HepG2 (cell line): ENCODE data around the gene TCF12. TPM values are rescaled to one million over a fixed set of nuclear protein-coding genes. Genes with fewer than 3 reads are reported as not detected.

Experiments used
- ATAC-seq: fragments of 200-7000 bp; cut with Tn5 transposase; 3 replicates; pipeline ENCODE4 v1.9.1; 2020; ENCODE audit warnings: mild to moderate bottlenecking, moderate library complexity
- BruUV-seq: library from RNA; stranded (reverse); fragments of 400-500 nt; replicated peaks from 2 replicates; lab custom pipeline; 2021; lab: Mats Ljungman, UMichigan
- CTCF ChIA-PET: fragments of 300-600 bp; formaldehyde crosslinking; extraction: SDS; loops from one replicate; lab custom pipeline; 2021; ENCODE audit warnings: low total read pairs, inconsistent platforms, low intra/inter-chr PET ratio; lab: Yijun Ruan, JAX
- POLR2A ChIA-PET: fragments of 350-600 bp; sonication (Branson Sonifier 250); formaldehyde crosslinking; loops from one replicate; lab custom pipeline; 2020; ENCODE audit warnings: antibody characterized with exemption, inconsistent platforms; lab: Yijun Ruan, JAX
- DNase-seq: peaks from one replicate; pipeline ENCODE4 v3.0.0-alpha.2; 2015; ENCODE audit warnings: low spot score
- FAIRE-seq: peaks from 3 replicates; lab custom pipeline; 2011; peaks lifted over from hg19 to GRCh38; lab: Jason Lieb, UNC
- H2AFZ ChIP-seq: one replicate; pipeline ENCODE4 v1.6.1; 2011; ENCODE audit warnings: low read length, inconsistent platforms
- H3K27ac ChIP-seq: fragments of 300-600 bp; 3 replicates; pipeline ENCODE4 v1.8.0; 2011; ENCODE audit warnings: mixed run types, mild to moderate bottlenecking, mixed read lengths, low read length, inconsistent platforms; ENCODE audit not compliant: insufficient read depth; ENCODE audit errors: extremely low read length
- H3K27me3 ChIP-seq, 2 experiments: fragments of 200-600 bp in 1 of 2; 2 replicates in 1 of 2; 3 replicates in 1 of 2; pipeline versions ENCODE4 v1.6.0 to v1.8.0; 2011; ENCODE audit warnings: low read length in 2 of 2, mild to moderate bottlenecking in 2 of 2, moderate library complexity in 2 of 2, inconsistent platforms in 1 of 2; ENCODE audit not compliant: insufficient read depth in 2 of 2, control insufficient read depth in 1 of 2
- H3K36me3 ChIP-seq, 2 experiments: fragments of 200-600 bp in 1 of 2; replicated peaks in 1 of 2; 2 replicates in 1 of 2; 3 replicates in 1 of 2; pipeline versions ENCODE4 v1.5.1 to v1.8.0; 2011; ENCODE audit warnings: low read length in 2 of 2, inconsistent platforms in 1 of 2; ENCODE audit not compliant: insufficient read depth in 2 of 2, control insufficient read depth in 1 of 2
- H3K4me1 ChIP-seq: 2 replicates; pipeline ENCODE4 v1.5.1; 2012; ENCODE audit warnings: low read length, inconsistent platforms; ENCODE audit not compliant: insufficient read depth
- H3K4me2 ChIP-seq: 2 replicates; pipeline ENCODE4 v1.6.0; 2011; ENCODE audit warnings: low read depth, low read length, inconsistent platforms
- H3K4me3 ChIP-seq, 3 experiments: fragments of 200-600 bp in 1 of 3; sonication (generic), shearing (Covaris generic) in 1 of 3; replicated peaks in 1 of 3; 2 replicates each; pipeline ENCODE4 v1.5.1; 2011 to 2016; ENCODE audit warnings: low read length in 3 of 3, inconsistent platforms in 2 of 3, low read depth in 2 of 3, mild to moderate bottlenecking in 2 of 3, control low read depth in 1 of 3, mixed read lengths in 1 of 3; ENCODE audit not compliant: insufficient read depth in 1 of 3
- H3K79me2 ChIP-seq: one replicate; pipeline ENCODE4 v1.6.1; 2011; ENCODE audit warnings: low read length, inconsistent platforms; ENCODE audit not compliant: insufficient read depth
- H3K9ac ChIP-seq: 2 replicates; pipeline ENCODE4 v1.6.0; 2011; ENCODE audit warnings: mild to moderate bottlenecking, low read depth, low read length, inconsistent platforms; ENCODE audit not compliant: insufficient read depth
- H3K9me3 ChIP-seq: 2 replicates; pipeline ENCODE4 v1.5.1; 2012; ENCODE audit warnings: mild to moderate bottlenecking, low read length
- H4K20me1 ChIP-seq: 2 replicates; pipeline ENCODE4 v1.6.0; 2011; ENCODE audit warnings: inconsistent platforms, mild to moderate bottlenecking, low read length, moderate library complexity; ENCODE audit not compliant: insufficient read depth
- KLF9 ChIP-seq: IDR thresholded peaks from 2 replicates; pipeline ENCODE4 v1.6.1; 2016; ENCODE audit warnings: low read depth
- MAFK ChIP-seq, 2 experiments: IDR thresholded peaks in 1 of 2; conservative IDR thresholded peaks in 1 of 2; 2 replicates each; pipeline ENCODE4 v1.6.1; 2011; ENCODE audit warnings: improper control_type of control experiment in 2 of 2, low read length in 2 of 2
- RARA ChIP-seq: IDR thresholded peaks from 2 replicates; pipeline ENCODE4 v1.6.1; 2016; ENCODE audit warnings: missing genetic modification reagents, missing compliant biosample characterization
- TARDBP ChIP-seq: sonication (generic); formaldehyde crosslinking; IDR thresholded peaks from 2 replicates; pipeline ENCODE4 v1.8.0; 2022; ENCODE audit warnings: mild to moderate bottlenecking, missing genetic modification reagents
- TOE1 ChIP-seq: sonication (generic); formaldehyde crosslinking; IDR thresholded peaks from 2 replicates; pipeline ENCODE4 v1.4.0; 2020; ENCODE audit warnings: mild to moderate bottlenecking, missing genetic modification reagents
- ZSCAN31 ChIP-seq: sonication (generic); formaldehyde crosslinking; IDR thresholded peaks from 2 replicates; pipeline ENCODE4 v1.5.0; 2020; ENCODE audit warnings: low read depth, mild to moderate bottlenecking, missing genetic modification reagents
- WGBS: methylation state at CpG from one replicate; pipeline ENCODE4 v1.1.6; 2017; ENCODE audit warnings: low lambda C conversion rate; 5-methylcytosine and 5-hydroxymethylcytosine counted together
- in situ Hi-C: cut with HindIII; loops from 2 replicates; pipeline ENCODE4 v1.10.0; 2017; ENCODE audit warnings: low pct_unique_long_range_greater_than_20kb; ENCODE audit not compliant: extremely low pct_ligation_motif_present
- intact Hi-C: fragments of 100-400 bp; cut with micrococcal nuclease; formaldehyde crosslinking; loops from one replicate; pipeline ENCODE4 v1.10.0; 2022; ENCODE audit not compliant: unreplicated experiment
- polyA plus RNA-seq, 8 experiments: library from polyadenylated mRNA; depleted of rRNA in 3 of 8; stranded (reverse) in 7 of 8; unstranded in 1 of 8; fragments of >200 nt; fragmentation: Illumina TruSeq in 4 of 8; extraction: Trizol in 4 of 8; gene quantifications; 2 replicates each; pipeline versions ENCODE4 v1.2.1 to v1.2.3, GENCODE V29; 2011 to 2016; ENCODE audit warnings: low read depth in 4 of 8, missing spikeins in 1 of 8, mixed read lengths in 1 of 8; ENCODE audit not compliant: insufficient read depth in 1 of 8
- total RNA-seq, 5 experiments: library from RNA; depleted of rRNA; stranded (reverse); fragments of >200 nt; fragmentation: Illumina TruSeq; extraction: Trizol; gene quantifications; 2 replicates each; pipeline ENCODE4 v1.2.3, GENCODE V29; 2016; ENCODE audit warnings: low read depth in 1 of 5
- TF ChIP-seq, protein P1 (sequence below): sonication (generic); formaldehyde crosslinking; IDR thresholded peaks from 2 replicates; pipeline ENCODE4 v1.8.0; 2022; ENCODE audit warnings: low read depth, missing genetic modification reagents

The TCF12 gene
- total and polyA plus RNA-seq, 2 of the 13 experiments (the other 11 are each of a cell fraction or from before 2014, with no cell fraction given): 48.6 to 51.1 TPM

DNA sequence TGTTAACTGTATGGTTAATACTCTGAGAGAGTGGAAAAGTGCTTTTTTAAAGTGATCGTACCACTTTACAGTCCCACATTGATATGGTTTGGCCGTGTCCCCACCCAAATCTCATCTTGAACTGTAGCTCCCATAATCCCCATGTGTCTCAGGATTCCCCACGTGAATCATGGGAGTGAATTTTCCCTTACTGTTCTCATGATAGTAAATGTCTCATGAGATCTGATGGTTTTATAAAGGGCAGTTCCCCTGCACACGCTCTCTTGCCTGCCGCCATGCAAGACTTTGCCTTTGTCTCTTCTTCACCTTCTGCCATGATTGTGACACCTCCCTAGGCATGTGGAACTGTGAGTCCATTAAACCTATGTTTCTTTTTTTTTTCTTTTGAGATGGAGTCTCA, 109.2 kb downstream of the TCF12 start (continued):
- TF ChIP-seq, protein P1, sequence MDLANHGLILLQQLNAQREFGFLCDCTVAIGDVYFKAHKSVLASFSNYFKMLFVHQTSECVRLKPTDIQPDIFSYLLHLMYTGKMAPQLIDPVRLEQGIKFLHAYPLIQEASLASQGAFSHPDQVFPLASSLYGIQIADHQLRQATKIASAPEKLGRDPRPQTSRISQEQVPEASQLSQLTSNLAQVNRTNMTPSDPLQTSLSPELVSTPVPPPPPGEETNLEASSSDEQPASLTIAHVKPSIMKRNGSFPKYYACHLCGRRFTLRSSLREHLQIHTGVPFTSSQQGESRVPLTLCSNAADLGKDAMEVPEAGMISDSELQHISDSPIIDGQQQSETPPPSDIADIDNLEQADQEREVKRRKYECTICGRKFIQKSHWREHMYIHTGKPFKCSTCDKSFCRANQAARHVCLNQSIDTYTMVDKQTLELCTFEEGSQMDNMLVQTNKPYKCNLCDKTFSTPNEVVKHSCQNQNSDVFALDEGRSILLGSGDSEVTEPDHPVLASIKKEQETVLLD (CRISPR knock-in tag): no peak

DNA sequence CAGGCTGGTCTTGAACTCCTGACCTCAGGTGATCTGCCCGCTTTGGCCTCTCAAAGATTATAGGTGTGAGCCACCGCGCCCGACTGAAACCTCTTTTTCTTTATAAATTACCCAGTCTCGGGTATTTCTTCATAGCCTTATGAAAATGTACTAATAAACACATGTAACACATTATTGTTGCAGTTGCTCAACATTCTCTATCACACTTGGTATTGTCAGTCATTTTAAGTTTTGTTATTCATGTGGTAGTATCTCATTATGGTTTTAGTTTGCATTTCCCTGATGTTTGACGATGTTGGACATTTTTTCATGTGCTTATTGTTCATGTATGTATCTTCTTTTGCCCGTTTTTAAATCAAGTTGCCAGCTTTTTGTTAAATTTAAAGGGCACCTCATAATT, 109.7 kb downstream of the TCF12 start:
- BruUV-seq: no TSS peak
- Histone ChIP-seq H3K27ac (no peak overlapping the region), H3K9ac (no peak overlapping the region), H4K20me1 (peaks cover 5% of the 10 kb centered on the region), H3K4me1 (peaks cover 29% of the 10 kb centered on the region), H3K9me3 (no peaks in the 10 kb centered on the region), H3K4me2 (no peak overlapping the region), H3K36me3 (no peaks in the 10 kb centered on the region), H2AFZ (no peak overlapping the region), H3K4me3 (no peak overlapping the region), H3K79me2 (peaks cover 66% of the 10 kb centered on the region), H3K27me3 (no peaks in the 10 kb centered on the region)
- intact Hi-C loops (no loop called here), in situ Hi-C loops (no loop called here)
- ChIA-PET POLR2A (no interaction called here), CTCF (no interaction called here)
- ATAC-seq: no peak
- TF ChIP-seq KLF9 (no peak), TARDBP (CRISPR knock-in tag) (no peak), MAFK (conservative IDR thresholded peaks at IDR 0.05 in 1 of 2, IDR thresholded peaks at IDR 0.05 in 1 of 2; ENCODE audit: low read length in 2 of 2) (no peak), TOE1 (CRISPR knock-in tag) (no peak), ZSCAN31 (CRISPR knock-in tag) (no peak), RARA (CRISPR knock-in tag) (no peak)
- FAIRE-seq: no peak
- WGBS: 68% methylated on average over 7 of the region's 7 CpGs
- DNase-seq: no peak
